ENCODE results near the gene POP7.

GRCh38 chr7:100676501-100677306 lies 29.2 kb upstream of the POP7 start:
- TF ChIP-seq TEAD1 (CRISPR knock-in tag; IDR thresholded peaks at IDR 0.05) (no peak), ZBTB21 (CRISPR knock-in tag; IDR thresholded peaks at IDR 0.05; ENCODE audit: borderline replicate concordance) (no peak), CTCF (IDR thresholded peaks at IDR 0.05) (no peak), MXD4 (CRISPR knock-in tag; IDR thresholded peaks at IDR 0.05; ENCODE audit: borderline replicate concordance) (no peak), MAX (CRISPR knock-in tag; IDR thresholded peaks at IDR 0.05) (no peak), FOXP4 (CRISPR knock-in tag; IDR thresholded peaks at IDR 0.05) (no peak), ATF3 (CRISPR knock-in tag; conservative IDR thresholded peaks at IDR 0.05) (no peak), E2F1 (CRISPR knock-in tag; IDR thresholded peaks at IDR 0.05) (no peak), PREB (CRISPR knock-in tag; IDR thresholded peaks at IDR 0.05; ENCODE audit: borderline replicate concordance) (no peak), IRF2 (CRISPR knock-in tag; IDR thresholded peaks at IDR 0.05; ENCODE audit: borderline replicate concordance, low read depth) (no peak), USF1 (CRISPR knock-in tag; IDR thresholded peaks at IDR 0.05) (no peak), ZNF232 (CRISPR knock-in tag; IDR thresholded peaks at IDR 0.05) (no peak), ZNF423 (CRISPR knock-in tag; IDR thresholded peaks at IDR 0.05) (no peak)

Measured in WTC11 (cell line).